Activated B cell treated with CpG ODN at 0.5 μM for 24 hours (primary cell): ENCODE measurements around the gene SVEP1. TPM values are rescaled to one million over a fixed set of nuclear protein-coding genes. Genes with fewer than 3 reads are reported as not detected.
"Not testable (repeated sequence)": the region's sequence is repeated elsewhere in the genome, so short reads cannot be mapped to it uniquely, and the experiment has no call there.

Source experiments
- ATAC-seq: fragments of 200-7000 bp; cut with Tn5 transposase; one replicate; pipeline ENCODE4 v1.10.0; 2021; ENCODE audit warnings: low read depth, mild to moderate bottlenecking, moderate library complexity
- CTCF ChIA-PET: fragments of 350-600 bp; sonication (Branson Sonifier 250); formaldehyde crosslinking; loops from one replicate; lab custom pipeline; 2021; ENCODE audit warnings: antibody characterized with exemption; lab: Charles Lee
- POLR2A ChIA-PET: fragments of 350-600 bp; sonication (Branson Sonifier 250); formaldehyde crosslinking; loops from one replicate; lab custom pipeline; 2021; ENCODE audit warnings: antibody characterized with exemption; lab: Charles Lee
- DNase-seq: peaks from one replicate; pipeline ENCODE4 v3.0.0; 2022
- H3K27ac Mint-ChIP-seq: one replicate; pipeline ENCODE4 v1.8.0; 2020; ENCODE audit warnings: mixed read lengths
- H3K27me3 Mint-ChIP-seq: one replicate; pipeline ENCODE4 v1.8.0; 2021; ENCODE audit warnings: mixed read lengths
- H3K36me3 Mint-ChIP-seq: one replicate; pipeline ENCODE4 v1.8.0; 2021; ENCODE audit warnings: low read depth, mixed read lengths
- H3K4me1 Mint-ChIP-seq: one replicate; pipeline ENCODE4 v1.8.0; 2021; ENCODE audit warnings: mixed read lengths
- H3K4me3 Mint-ChIP-seq: one replicate; pipeline ENCODE4 v1.8.0; 2020; ENCODE audit warnings: mild to moderate bottlenecking, mixed read lengths
- H3K9me3 Mint-ChIP-seq: one replicate; pipeline ENCODE4 v1.8.0; 2020; ENCODE audit warnings: mixed read lengths
- intact Hi-C: fragments of 100-400 bp; cut with micrococcal nuclease; formaldehyde crosslinking; loops from one replicate; pipeline ENCODE4 v1.15.1; 2024
- total RNA-seq: library from RNA; stranded (reverse); gene quantifications from 2 replicates; pipeline ENCODE4 v1.2.3, GENCODE V29; 2022
- TF ChIP-seq, protein P1 (sequence below): fragments of 200-600 bp; IDR thresholded peaks from one replicate; pipeline ENCODE4 v1.8.0; 2022; ENCODE audit warnings: antibody characterized with exemption, mild to moderate bottlenecking

The SVEP1 gene
- total RNA-seq, 1 donor from 2014 or later: not detected

DNA sequence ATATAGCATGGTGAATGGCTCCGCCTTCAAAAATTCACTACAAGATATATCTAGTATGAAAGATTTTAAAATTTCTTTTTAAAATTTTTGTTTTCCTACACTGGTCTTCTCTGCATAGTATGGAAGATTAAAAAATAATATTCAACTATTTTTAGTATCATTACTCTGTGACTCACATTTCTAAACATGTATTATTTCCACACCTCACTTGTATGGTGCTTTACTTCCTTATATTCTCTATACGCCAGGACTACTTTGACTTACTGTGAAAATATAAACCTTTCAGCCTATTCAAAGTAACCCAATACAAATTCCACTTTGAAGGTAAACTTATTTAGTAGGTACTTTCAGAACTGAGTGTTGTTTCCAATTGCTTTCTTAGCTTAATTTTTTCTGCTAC, 215.1 kb downstream of the SVEP1 start:
- H3K4me3 Mint-ChIP-seq: no peak overlapping the region
- no peaks in the 10 kb centered on the region for H3K9me3 Mint-ChIP-seq
- H3K4me1 Mint-ChIP-seq: no peaks in the 10 kb centered on the region

DNA sequence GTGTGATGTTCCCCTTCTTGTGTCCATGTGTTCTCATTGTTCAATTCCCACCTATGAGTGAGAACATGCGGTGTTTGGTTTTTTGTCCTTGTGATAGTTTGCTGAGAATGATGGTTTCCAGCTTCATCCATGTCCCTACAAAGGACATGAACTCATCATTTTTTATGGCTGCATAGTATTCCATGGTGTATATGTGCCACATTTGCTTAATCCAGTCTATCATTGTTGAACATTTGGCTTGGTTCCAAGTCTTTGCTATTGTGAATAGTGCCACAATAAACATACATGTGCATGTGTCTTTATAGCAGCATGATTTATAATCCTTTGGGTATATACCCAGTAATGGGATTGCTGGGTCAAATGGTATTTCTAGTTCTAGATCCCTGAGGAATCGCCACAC, 220.5 kb downstream of the SVEP1 start:
- ATAC-seq, H3K4me3 Mint-ChIP-seq, H3K27ac Mint-ChIP-seq, H3K27me3 Mint-ChIP-seq, H3K9me3 Mint-ChIP-seq, H3K36me3 Mint-ChIP-seq, CTCF ChIA-PET, H3K4me1 Mint-ChIP-seq, intact Hi-C loops, POLR2A ChIA-PET, DNase-seq: not testable (repeated sequence)

More for the DNA sequence above, 215.1 kb downstream of the SVEP1 start:
- intact Hi-C loops: no loop called here
- Mint-ChIP-seq H3K27me3 (peaks cover 5% of the 10 kb centered on the region), H3K36me3 (no peaks in the 10 kb centered on the region), H3K27ac (no peak overlapping the region)
- DNase-seq (no peak), ATAC-seq (no peak)
- CTCF ChIA-PET: no interaction called here
- TF ChIP-seq, protein P1, sequence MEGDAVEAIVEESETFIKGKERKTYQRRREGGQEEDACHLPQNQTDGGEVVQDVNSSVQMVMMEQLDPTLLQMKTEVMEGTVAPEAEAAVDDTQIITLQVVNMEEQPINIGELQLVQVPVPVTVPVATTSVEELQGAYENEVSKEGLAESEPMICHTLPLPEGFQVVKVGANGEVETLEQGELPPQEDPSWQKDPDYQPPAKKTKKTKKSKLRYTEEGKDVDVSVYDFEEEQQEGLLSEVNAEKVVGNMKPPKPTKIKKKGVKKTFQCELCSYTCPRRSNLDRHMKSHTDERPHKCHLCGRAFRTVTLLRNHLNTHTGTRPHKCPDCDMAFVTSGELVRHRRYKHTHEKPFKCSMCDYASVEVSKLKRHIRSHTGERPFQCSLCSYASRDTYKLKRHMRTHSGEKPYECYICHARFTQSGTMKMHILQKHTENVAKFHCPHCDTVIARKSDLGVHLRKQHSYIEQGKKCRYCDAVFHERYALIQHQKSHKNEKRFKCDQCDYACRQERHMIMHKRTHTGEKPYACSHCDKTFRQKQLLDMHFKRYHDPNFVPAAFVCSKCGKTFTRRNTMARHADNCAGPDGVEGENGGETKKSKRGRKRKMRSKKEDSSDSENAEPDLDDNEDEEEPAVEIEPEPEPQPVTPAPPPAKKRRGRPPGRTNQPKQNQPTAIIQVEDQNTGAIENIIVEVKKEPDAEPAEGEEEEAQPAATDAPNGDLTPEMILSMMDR: no peak
- POLR2A ChIA-PET: no interaction called here

DNA sequence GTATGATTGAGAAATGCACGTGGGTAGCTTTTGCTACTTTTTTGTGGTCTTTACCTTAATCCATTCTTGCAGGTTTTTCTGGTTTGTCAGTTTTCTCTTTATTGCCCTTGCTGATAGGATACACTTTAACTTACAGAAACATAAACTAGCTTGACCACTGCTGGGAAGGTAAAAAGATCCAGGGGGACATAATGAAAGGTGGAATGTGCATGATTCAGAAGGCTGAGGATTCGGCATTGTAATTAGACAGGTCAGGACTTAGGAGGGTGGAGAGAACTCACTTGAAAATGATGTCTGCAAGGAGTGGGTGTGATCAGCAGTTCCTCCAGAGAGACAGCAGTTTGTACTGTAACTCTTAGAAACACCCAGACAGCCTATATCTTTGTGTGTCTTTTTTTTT, 222.0 kb downstream of the SVEP1 start:
- DNase-seq: no peak
- no peak for ATAC-seq
- Mint-ChIP-seq H3K36me3 (no peaks in the 10 kb centered on the region), H3K9me3 (peaks cover 4% of the 10 kb centered on the region), H3K4me3 (no peak overlapping the region), H3K27me3 (no peaks in the 10 kb centered on the region), H3K4me1 (peaks cover 4% of the 10 kb centered on the region), H3K27ac (no peak overlapping the region)
- CTCF ChIA-PET: no interaction called here
- POLR2A ChIA-PET: no interaction called here
- TF ChIP-seq, protein P1: no peak
- intact Hi-C loops: no loop called here

DNA sequence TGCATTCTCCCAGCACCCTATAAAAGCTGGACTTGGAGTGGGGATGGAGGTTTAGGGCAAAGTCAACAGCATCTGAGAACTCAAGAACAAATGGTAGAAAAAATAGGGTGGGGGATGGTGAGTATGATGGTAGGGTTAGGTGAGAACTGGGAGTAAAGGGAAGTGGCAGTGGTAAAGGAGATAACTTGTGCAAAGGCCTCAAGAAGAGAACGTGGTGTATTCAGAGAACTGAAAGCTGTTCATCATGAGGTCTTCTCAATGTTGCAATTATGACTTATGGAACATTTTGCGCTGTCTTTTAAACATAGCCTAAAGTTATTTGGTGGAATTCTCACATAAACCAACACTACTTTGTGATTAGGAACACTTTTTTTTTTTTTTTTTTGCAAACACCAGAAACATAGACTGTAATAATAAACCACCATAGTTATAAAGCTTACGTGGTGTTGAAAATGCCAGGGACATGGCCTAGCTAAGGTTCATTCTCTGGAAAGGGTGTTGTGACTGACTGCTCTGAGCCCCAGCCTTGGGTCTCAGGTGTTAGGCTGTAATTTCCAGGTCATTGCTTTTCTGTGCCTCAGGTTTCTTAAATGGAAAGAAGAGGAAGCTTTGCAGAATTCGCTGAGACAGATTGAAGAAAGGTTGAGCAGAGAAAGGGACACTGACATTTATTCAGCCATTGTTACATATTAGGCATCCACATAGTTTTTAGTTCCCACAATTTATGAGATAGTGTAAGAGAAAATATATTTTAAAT, 222.7 kb downstream of the SVEP1 start:
- Mint-ChIP-seq H3K27me3 (no peaks in the 10 kb centered on the region), H3K36me3 (no peaks in the 10 kb centered on the region), H3K4me3 (no peak overlapping the region), H3K27ac (no peak overlapping the region), H3K4me1 (peaks cover 4% of the 10 kb centered on the region), H3K9me3 (peaks cover 4% of the 10 kb centered on the region)
- ChIA-PET CTCF (no interaction called here), POLR2A (no interaction called here)
- intact Hi-C loops: no loop called here
- ATAC-seq (no peak), DNase-seq (no peak)
- TF ChIP-seq, protein P1: no peak

DNA sequence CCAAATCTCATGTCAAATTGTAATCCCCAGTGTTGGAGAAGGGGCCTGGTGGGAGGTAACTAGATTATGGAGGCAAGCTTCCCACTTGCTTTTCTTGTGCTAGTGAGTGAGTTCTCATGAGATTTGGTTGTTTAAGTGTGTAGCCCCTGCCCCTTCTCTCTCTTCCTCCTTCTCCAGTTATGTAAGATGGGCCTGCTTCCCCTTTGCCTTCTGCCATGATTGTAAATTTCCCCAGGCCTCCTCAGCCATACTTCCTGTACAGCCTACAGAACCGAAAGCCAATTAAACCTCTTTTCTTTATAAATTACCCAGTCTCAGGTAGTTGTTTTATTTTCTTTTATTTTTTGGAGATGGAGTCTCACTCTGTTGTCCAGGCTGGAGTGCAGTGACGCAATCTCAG, 223.6 kb downstream of the SVEP1 start:
- Mint-ChIP-seq H3K9me3 (peaks cover 4% of the 10 kb centered on the region), H3K4me3 (no peak overlapping the region), H3K27me3 (no peaks in the 10 kb centered on the region), H3K36me3 (no peaks in the 10 kb centered on the region), H3K4me1 (peaks cover 4% of the 10 kb centered on the region), H3K27ac (no peak overlapping the region)
- DNase-seq (no peak), ATAC-seq (no peak)
- POLR2A ChIA-PET: no interaction called here
- TF ChIP-seq, protein P1: no peak
- CTCF ChIA-PET: no interaction called here
- intact Hi-C loops: no loop called here
